SK-N-SH treated with all-trans-retinoic acid at 6 μM for 48 hours (cell line): Measurements from ENCODE around the gene MMP1.

ENCODE experiments used
- ATAC-seq: fragments of 200-7000 bp; cut with Tn5 transposase; 3 replicates; pipeline ENCODE4 v1.9.1; 2020; ENCODE audit warnings: mild to moderate bottlenecking, moderate library complexity
- ARNTL ChIP-seq: fragments of 450-650 bp; formaldehyde crosslinking; IDR thresholded peaks from 2 replicates; pipeline ENCODE4 v1.5.0; 2020; ENCODE audit warnings: low read depth, mild to moderate bottlenecking, moderate library complexity, borderline replicate concordance
- CREB5 ChIP-seq: fragments of 250-450 bp; sonication (Bioruptor Pico); IDR thresholded peaks from 2 replicates; pipeline ENCODE4 v1.5.1; 2020; ENCODE audit warnings: low read depth, mild to moderate bottlenecking, moderate library complexity
- CSDC2 ChIP-seq: fragments of 250-450 bp; sonication (Bioruptor Pico); IDR thresholded peaks from 2 replicates; pipeline ENCODE4 v1.5.0; 2020; ENCODE audit warnings: mild to moderate bottlenecking, moderate library complexity
- CSRNP3 ChIP-seq: fragments of 250-450 bp; sonication (Bioruptor Pico); IDR thresholded peaks from 2 replicates; pipeline ENCODE4 v1.5.1; 2021; ENCODE audit warnings: mild to moderate bottlenecking, moderate library complexity
- ESRRG ChIP-seq: fragments of 250-450 bp; sonication (Bioruptor Pico); IDR thresholded peaks from 2 replicates; pipeline ENCODE4 v1.6.1; 2021; ENCODE audit warnings: mild to moderate bottlenecking
- GLIS3 ChIP-seq: fragments of 250-450 bp; sonication (Bioruptor Pico); IDR thresholded peaks from 2 replicates; pipeline ENCODE4 v1.5.0; 2020; ENCODE audit warnings: mild to moderate bottlenecking, moderate library complexity
- ISL1 ChIP-seq: fragments of 250-450 bp; sonication (Bioruptor Pico); IDR thresholded peaks from 2 replicates; pipeline ENCODE4 v2.1.2; 2022; ENCODE audit warnings: mild to moderate bottlenecking, moderate library complexity
- OSR1 ChIP-seq: fragments of 250-450 bp; sonication (Bioruptor Pico); IDR thresholded peaks from 2 replicates; pipeline ENCODE4 v1.8.0; 2022; ENCODE audit warnings: moderate library complexity, mild to moderate bottlenecking, inconsistent platforms
- PATZ1 ChIP-seq: fragments of 250-450 bp; sonication (Bioruptor Pico); IDR thresholded peaks from 2 replicates; pipeline ENCODE4 v1.8.0; 2020; ENCODE audit warnings: mild to moderate bottlenecking, moderate library complexity, borderline replicate concordance
- POU6F1 ChIP-seq: fragments of 250-450 bp; sonication (Bioruptor Pico); IDR thresholded peaks from 2 replicates; pipeline ENCODE4 v1.8.0; 2021; ENCODE audit warnings: low read depth, mild to moderate bottlenecking, moderate library complexity, borderline replicate concordance
- PPARA ChIP-seq: fragments of 250-450 bp; sonication (Bioruptor Pico); IDR thresholded peaks from 2 replicates; pipeline ENCODE4 v1.5.0; 2020; ENCODE audit warnings: mild to moderate bottlenecking, borderline replicate concordance
- RARB ChIP-seq: fragments of 250-450 bp; sonication (Bioruptor Pico); IDR thresholded peaks from 2 replicates; pipeline ENCODE4 v1.8.0; 2021; ENCODE audit warnings: mild to moderate bottlenecking, moderate library complexity
- SNAI2 ChIP-seq: fragments of 250-450 bp; sonication (Bioruptor Pico); IDR thresholded peaks from 2 replicates; pipeline ENCODE4 v1.5.0; 2020; ENCODE audit warnings: mild to moderate bottlenecking, moderate library complexity
- TCF4 ChIP-seq: fragments of 250-450 bp; sonication (Bioruptor Pico); IDR thresholded peaks from 2 replicates; pipeline ENCODE4 v1.8.0; 2021; ENCODE audit warnings: mild to moderate bottlenecking, moderate library complexity, borderline replicate concordance
- TOX ChIP-seq: fragments of 250-450 bp; sonication (Bioruptor Pico); IDR thresholded peaks from 2 replicates; pipeline ENCODE4 v1.8.0; 2021; ENCODE audit warnings: mild to moderate bottlenecking, moderate library complexity, borderline replicate concordance
- TSHZ2 ChIP-seq: fragments of 250-450 bp; sonication (Bioruptor Pico); IDR thresholded peaks from 2 replicates; pipeline ENCODE4 v1.5.0; 2020; ENCODE audit warnings: mild to moderate bottlenecking, moderate library complexity
- ZC3H10 ChIP-seq: fragments of 250-450 bp; sonication (Bioruptor Pico); IDR thresholded peaks from 2 replicates; pipeline ENCODE4 v1.5.1; 2021; ENCODE audit warnings: mild to moderate bottlenecking, moderate library complexity
- ZFP3 ChIP-seq: fragments of 250-450 bp; sonication (Bioruptor Pico); IDR thresholded peaks from 2 replicates; pipeline ENCODE4 v1.5.0; 2020; ENCODE audit warnings: mild to moderate bottlenecking, moderate library complexity
- ZFP30 ChIP-seq: fragments of 450-650 bp; formaldehyde crosslinking; IDR thresholded peaks from 2 replicates; pipeline ENCODE4 v1.5.0; 2022; ENCODE audit warnings: mild to moderate bottlenecking, moderate library complexity
- ZNF565 ChIP-seq: fragments of 450-650 bp; formaldehyde crosslinking; conservative IDR thresholded peaks from 2 replicates; pipeline ENCODE4 v1.5.0; 2020; ENCODE audit warnings: low read depth, mild to moderate bottlenecking, moderate library complexity
- ZNF70 ChIP-seq: fragments of 450-650 bp; formaldehyde crosslinking; IDR thresholded peaks from 2 replicates; pipeline ENCODE4 v1.5.0; 2020; ENCODE audit warnings: mild to moderate bottlenecking, moderate library complexity

The MMP1 gene

GRCh38 chr11:102791271-102792036, 6.5 kb downstream of the MMP1 start:
- TF ChIP-seq RARB (CRISPR knock-in tag) (no peak), ESRRG (no peak), ZFP30 (CRISPR knock-in tag) (no peak), TOX (CRISPR knock-in tag) (no peak), ZNF565 (CRISPR knock-in tag) (no peak), PPARA (no peak), PATZ1 (CRISPR knock-in tag) (no peak), POU6F1 (CRISPR knock-in tag) (no peak), ZC3H10 (no peak), SNAI2 (no peak), GLIS3 (CRISPR knock-in tag) (no peak), ARNTL (CRISPR knock-in tag) (no peak), TSHZ2 (CRISPR knock-in tag) (no peak), TCF4 (CRISPR knock-in tag) (no peak), OSR1 (CRISPR knock-in tag) (no peak), CSDC2 (CRISPR knock-in tag) (no peak)
- no peak for ATAC-seq

GRCh38 chr11:102788334-102788995, 9.5 kb downstream of the MMP1 start:
- ATAC-seq: no peak
- no peak for TF ChIP-seq ZNF565 (CRISPR knock-in tag)
- no peak for TF ChIP-seq ZNF70 (CRISPR knock-in tag)
- TF ChIP-seq ZC3H10: no peak
- TF ChIP-seq ARNTL (CRISPR knock-in tag): no peak
- no peak for TF ChIP-seq ZFP3 (CRISPR knock-in tag)
- no peak for TF ChIP-seq ESRRG
- TF ChIP-seq CSDC2 (CRISPR knock-in tag): no peak
- no peak for TF ChIP-seq ISL1 (CRISPR knock-in tag)
- TF ChIP-seq PATZ1 (CRISPR knock-in tag): no peak
- TF ChIP-seq ZFP30 (CRISPR knock-in tag): no peak
- no peak for TF ChIP-seq CREB5 (CRISPR knock-in tag)
- TF ChIP-seq PPARA: no peak
- no peak for TF ChIP-seq POU6F1 (CRISPR knock-in tag)
- TF ChIP-seq SNAI2: no peak
- no peak for TF ChIP-seq GLIS3 (CRISPR knock-in tag)
- TF ChIP-seq TOX (CRISPR knock-in tag): no peak
- no peak for TF ChIP-seq CSRNP3 (CRISPR knock-in tag)
- no peak for TF ChIP-seq TSHZ2 (CRISPR knock-in tag)
